Psoas muscle (tissue), 8 donors: ENCODE measurements around the gene RAD51D. TPM values are rescaled to one million over a fixed set of nuclear protein-coding genes. Genes with fewer than 3 reads are reported as not detected.

Experiments used
- ATAC-seq, 4 donors: fragments of 200-7000 bp; cut with Tn5 transposase; one replicate each; pipeline ENCODE4 v1.9.1; 2020; ENCODE audit warnings: moderate library complexity in 3 of 4, mild to moderate bottlenecking in 2 of 4
- DNase-seq, 2 donors: peaks; one replicate each; pipeline ENCODE4 v3.0.0-alpha.2; 2020
- H3K27ac ChIP-seq: fragments of 200-600 bp; one replicate; pipeline ENCODE4 v1.8.0; 2022
- H3K27me3 ChIP-seq, 3 donors: fragments of 200-600 bp in 1 of 3; one replicate each; pipeline versions ENCODE4 v1.6.1 to v1.8.0; 2013 to 2022; ENCODE audit warnings: low read length in 2 of 3, mild to moderate bottlenecking in 2 of 3, moderate library complexity in 1 of 3; ENCODE audit not compliant: insufficient read depth in 3 of 3
- H3K36me3 ChIP-seq, 2 donors: fragments of 200-600 bp in 1 of 2; one replicate each; pipeline versions ENCODE4 v1.6.1 to v1.8.0; 2013 to 2022; ENCODE audit warnings: low read depth in 1 of 2, mild to moderate bottlenecking in 1 of 2, moderate library complexity in 1 of 2; ENCODE audit not compliant: insufficient read depth in 1 of 2
- H3K4me1 ChIP-seq: fragments of 200-600 bp; one replicate; pipeline ENCODE4 v1.8.0; 2022
- H3K4me3 ChIP-seq: fragments of 200-600 bp; one replicate; pipeline ENCODE4 v1.8.0; 2022; ENCODE audit warnings: mild to moderate bottlenecking
- H3K9me3 ChIP-seq: fragments of 200-600 bp; one replicate; pipeline ENCODE4 v1.8.0; 2022
- WGBS, 3 donors: extraction: QIAGEN DNeasy Blood & Tissue Kit; methylation state at CpG; one replicate each; pipeline versions ENCODE4 v1.1.6 to v1.1.7; 2013; 5-methylcytosine and 5-hydroxymethylcytosine counted together
- intact Hi-C, 2 donors: fragments of 100-400 bp; cut with DNase I; formaldehyde crosslinking; loops; one replicate each; pipeline versions ENCODE4 v1.11.0 to v1.14.2; 2022
- polyA plus RNA-seq, 3 donors: library from polyadenylated mRNA; stranded (reverse); fragments of 200-250 nt; gene quantifications; one replicate each; pipeline ENCODE4 v1.2.3, GENCODE V29; 2013
- total RNA-seq, 4 donors: library from RNA; stranded (reverse); fragmentation: NEBNext Ultra II Directional in 2 of 4; extraction: Animal tissue kit (Norgen Biotek cat#: 25700) in 2 of 4; gene quantifications; one replicate each; pipeline versions ENCODE4 v1.2.1 to v1.2.4, GENCODE V29; 2021 to 2023
- TF ChIP-seq, protein P1 (sequence below): fragments of 200-600 bp; IDR thresholded peaks from one replicate; pipeline ENCODE4 v1.8.0; 2022; ENCODE audit warnings: antibody characterized with exemption
- donor health status: healthy with polysubstance abuse.
- donor health status: DM: no; HTN: no; CAD: no; lungs with moderate emphysema.
- donor health status: Bipolar disorder and iron deficiency.
- donor health status: healthy.
- donor health status: DM: yes; HTN: yes; CAD: no.
- donor health status: DM: no; HTN: no; CAD: no.
- donor health status: DM: no; HTN: no; CAD: no.
- donor health status: DM: yes; HTN: yes; CAD: no.

RAD51D gene
- total and polyA plus RNA-seq, 7 donors = 3.6 to 6.2 (median 5.4) TPM

- Histone ChIP-seq H3K27ac (no peak overlapping the region), H3K9me3 (no peaks in the 10 kb centered on the region), H3K27me3 (no peaks in the 10 kb centered on the region), H3K4me3 (no peak overlapping the region), H3K36me3 (peaks cover 0 to 48% of the 10 kb centered on the region in 2 donors), H3K4me1 (no peaks in the 10 kb centered on the region)
- DNase-seq (no peak), ATAC-seq (no peak)
- intact Hi-C loops = no loop called here
- 94 to 99% (median 97%) methylated on average over 2 of the region's 2 CpGs for WGBS, 3 donors
- TF ChIP-seq, protein P1, sequence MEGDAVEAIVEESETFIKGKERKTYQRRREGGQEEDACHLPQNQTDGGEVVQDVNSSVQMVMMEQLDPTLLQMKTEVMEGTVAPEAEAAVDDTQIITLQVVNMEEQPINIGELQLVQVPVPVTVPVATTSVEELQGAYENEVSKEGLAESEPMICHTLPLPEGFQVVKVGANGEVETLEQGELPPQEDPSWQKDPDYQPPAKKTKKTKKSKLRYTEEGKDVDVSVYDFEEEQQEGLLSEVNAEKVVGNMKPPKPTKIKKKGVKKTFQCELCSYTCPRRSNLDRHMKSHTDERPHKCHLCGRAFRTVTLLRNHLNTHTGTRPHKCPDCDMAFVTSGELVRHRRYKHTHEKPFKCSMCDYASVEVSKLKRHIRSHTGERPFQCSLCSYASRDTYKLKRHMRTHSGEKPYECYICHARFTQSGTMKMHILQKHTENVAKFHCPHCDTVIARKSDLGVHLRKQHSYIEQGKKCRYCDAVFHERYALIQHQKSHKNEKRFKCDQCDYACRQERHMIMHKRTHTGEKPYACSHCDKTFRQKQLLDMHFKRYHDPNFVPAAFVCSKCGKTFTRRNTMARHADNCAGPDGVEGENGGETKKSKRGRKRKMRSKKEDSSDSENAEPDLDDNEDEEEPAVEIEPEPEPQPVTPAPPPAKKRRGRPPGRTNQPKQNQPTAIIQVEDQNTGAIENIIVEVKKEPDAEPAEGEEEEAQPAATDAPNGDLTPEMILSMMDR = no peak
Measured at GRCh38 chr17:35101725-35102124, 17.9 kb downstream of the RAD51D start.

DNA sequence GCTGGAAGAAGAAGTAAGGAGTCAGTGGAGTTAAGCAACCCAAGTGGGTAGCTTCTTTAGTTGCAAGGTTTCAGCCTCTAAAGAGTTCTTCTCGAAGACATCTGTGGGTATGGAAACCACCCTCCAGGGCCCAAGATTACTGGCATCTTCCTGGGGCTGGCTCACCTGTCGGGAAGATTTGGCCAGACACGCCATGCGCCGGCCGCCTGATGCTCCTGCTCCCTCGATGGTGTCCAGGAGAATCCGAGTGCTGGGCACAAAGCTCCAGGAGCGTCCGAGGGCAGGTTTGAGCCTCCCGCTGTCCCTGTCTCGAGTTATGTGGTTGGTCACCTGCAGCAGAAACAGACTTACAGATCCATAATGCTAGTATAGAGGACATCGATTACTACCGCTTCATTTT is 18.6 kb downstream of the RAD51D start:
- no peaks in the 10 kb centered on the region for H3K9me3 ChIP-seq
- no peak overlapping the region for H3K4me3 ChIP-seq
- intact Hi-C loops = no loop called here
- peaks cover 0 to 44% of the 10 kb centered on the region in 2 donors for H3K36me3 ChIP-seq
- no peak for DNase-seq
- no peak for ATAC-seq
- H3K4me1 ChIP-seq = no peaks in the 10 kb centered on the region
- H3K27ac ChIP-seq = no peak overlapping the region
- TF ChIP-seq, protein P1 = no peak
- no peaks in the 10 kb centered on the region for H3K27me3 ChIP-seq
- 94 to 95% (median 95%) methylated on average over 14 of the region's 14 CpGs for WGBS, 3 donors

- peaks cover 0 to 39% of the 10 kb centered on the region in 2 donors for H3K36me3 ChIP-seq
- 85 to 90% (median 90%) methylated on average over 3 of the region's 3 CpGs for WGBS, 3 donors
- intact Hi-C loops = no loop called here
Measured at GRCh38 chr17:35099908-35100307, 19.8 kb downstream of the RAD51D start.

GRCh38 chr17:35097776-35098175 is 21.9 kb downstream of the RAD51D start:
- TF ChIP-seq, protein P1 = no peak
- Histone ChIP-seq H3K4me3 (no peak overlapping the region), H3K27ac (no peak overlapping the region), H3K9me3 (no peaks in the 10 kb centered on the region), H3K4me1 (no peaks in the 10 kb centered on the region), H3K36me3 (peaks cover 0 to 32% of the 10 kb centered on the region in 2 donors), H3K27me3 (no peaks in the 10 kb centered on the region)
- DNase-seq = no peak
- ATAC-seq = no peak
- WGBS, 3 donors = 76 to 82% (median 78%) methylated on average over 2 of the region's 2 CpGs
- intact Hi-C loops = no loop called here

More at GRCh38 chr17:35099908-35100307, 19.8 kb downstream of the RAD51D start:
- no peaks in the 10 kb centered on the region for H3K27me3 ChIP-seq
- ATAC-seq (no peak), DNase-seq (no peak)
- TF ChIP-seq, protein P1 = no peak
- H3K4me1 ChIP-seq = no peaks in the 10 kb centered on the region
- no peak overlapping the region for H3K27ac ChIP-seq
- H3K4me3 ChIP-seq = no peak overlapping the region
- no peaks in the 10 kb centered on the region for H3K9me3 ChIP-seq

DNA sequence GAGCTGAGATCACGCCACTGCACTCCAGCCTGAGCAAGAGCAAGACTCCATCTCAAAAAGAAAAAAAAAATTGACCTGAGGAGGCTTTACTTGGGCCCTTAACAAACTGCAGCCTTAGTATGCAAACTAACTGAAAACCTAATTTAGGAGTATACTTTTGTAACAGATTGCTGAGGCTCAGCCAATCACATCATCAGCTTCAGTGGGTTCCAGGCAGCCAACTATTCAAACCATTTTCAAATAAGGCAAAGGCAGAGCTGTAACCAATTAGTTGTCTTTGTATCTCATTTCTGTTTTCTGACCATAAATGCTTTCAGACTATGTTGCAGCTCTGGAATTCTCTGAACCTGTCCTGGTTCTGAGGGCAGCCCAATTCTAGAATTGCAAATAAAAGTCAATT is 23.9 kb downstream of the RAD51D start:
- no peaks in the 10 kb centered on the region for H3K9me3 ChIP-seq
- 100% methylated on average over 1 of the region's 1 CpG for WGBS, 3 donors
- intact Hi-C loops = no loop called here
- no peaks in the 10 kb centered on the region for H3K4me1 ChIP-seq
- no peaks in the 10 kb centered on the region for H3K27me3 ChIP-seq
- TF ChIP-seq, protein P1 = no peak
- H3K27ac ChIP-seq = no peak overlapping the region
- H3K36me3 ChIP-seq = peaks cover 0 to 12% of the 10 kb centered on the region in 2 donors
- ATAC-seq = no peak
- no peak overlapping the region for H3K4me3 ChIP-seq
- DNase-seq = no peak
